Mammary epithelial cell (primary cell): ENCODE data around the gene TNFAIP8.

Experiments used
- CTCF ChIP-seq, 2 donors: IDR thresholded peaks in 1 of 2; conservative IDR thresholded peaks in 1 of 2; 2 replicates each; pipeline ENCODE4 v1.5.1; 2011 to 2012; ENCODE audit warnings: inconsistent platforms in 2 of 2, low read length in 2 of 2, mild to moderate bottlenecking in 2 of 2, control low read depth in 1 of 2, low read depth in 1 of 2; ENCODE audit not compliant: insufficient read depth in 1 of 2; ENCODE audit errors: extremely low read depth in 1 of 2
- EZH2 ChIP-seq: IDR thresholded peaks from 2 replicates; pipeline ENCODE4 v1.6.1; 2012; ENCODE audit warnings: low read length, inconsistent platforms, borderline replicate concordance

GRCh38 chr5:119342406-119342805 is 13.4 kb upstream of the TNFAIP8 start:
- TF ChIP-seq CTCF (conservative IDR thresholded peaks at IDR 0.05 in 1 of 2, IDR thresholded peaks at IDR 0.05 in 1 of 2; ENCODE audit: extremely low read depth in 1 of 2, insufficient read depth in 1 of 2, low read depth in 1 of 2, low read length in 2 of 2) (no peak), EZH2 (no peak)
